ENCODE data around the gene MYH10. TPM values are rescaled to one million over a fixed set of nuclear protein-coding genes. Genes with fewer than 3 reads are reported as not detected.

Gene MYH10
- polyA plus RNA-seq, 1 donor from 2014 or later = 61.1 TPM

DNA sequence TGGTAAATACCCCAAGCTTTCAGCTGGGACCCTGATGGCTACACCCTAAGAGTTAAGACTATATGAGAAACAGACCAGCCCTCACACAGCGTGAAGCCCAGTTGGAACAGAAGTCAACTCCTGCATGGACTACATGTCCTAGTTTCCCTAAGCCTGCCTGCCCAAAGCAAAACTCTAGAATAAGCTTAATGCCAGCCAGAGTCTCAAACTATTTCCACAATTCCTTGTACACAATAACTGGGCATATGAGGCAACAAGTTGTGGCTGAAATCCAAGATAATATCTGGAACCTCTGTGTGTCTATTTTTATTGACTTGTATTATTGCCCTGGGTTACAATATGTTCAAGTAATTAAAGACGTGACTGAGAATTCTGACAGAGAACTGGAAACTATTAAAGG lies 19.4 kb downstream of the MYH10 start:
- Histone ChIP-seq H3K27ac (ENCODE audit: low read length) (no peak overlapping the region), H3K9ac (ENCODE audit: low read length) (no peak overlapping the region)

DNA sequence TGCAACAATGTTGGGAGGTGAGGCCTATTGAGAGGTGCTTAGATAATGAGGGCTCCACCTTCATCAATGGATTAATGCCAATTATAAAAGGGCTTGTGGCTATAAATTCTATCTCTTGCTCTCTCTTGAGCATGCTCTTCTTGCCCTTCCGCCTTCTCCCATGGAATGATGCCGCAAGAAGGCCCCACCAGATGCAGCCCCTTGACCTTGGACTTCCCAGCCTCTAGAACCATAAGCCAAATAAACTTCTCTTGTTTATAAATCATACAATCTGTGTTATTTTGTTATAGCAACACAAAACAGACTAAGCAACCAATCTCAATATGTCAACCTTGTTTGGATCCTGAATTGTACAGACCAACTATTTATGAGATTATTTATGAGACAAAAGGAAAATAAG lies 20.0 kb downstream of the MYH10 start:
- Histone ChIP-seq H3K4me3 (ENCODE audit: low read length) (no peak overlapping the region), H3K27me3 (ENCODE audit: insufficient read depth, low read depth, low read length) (no peaks in the 10 kb centered on the region), H3K4me2 (ENCODE audit: low read length) (no peak overlapping the region), H3K9ac (ENCODE audit: low read length) (no peak overlapping the region), H3K9me3 (ENCODE audit: low read length) (no peaks in the 10 kb centered on the region), H3K36me3 (ENCODE audit: insufficient read depth, low read length) (no peaks in the 10 kb centered on the region), H3K27ac (ENCODE audit: low read length) (no peak overlapping the region), H4K20me1 (ENCODE audit: insufficient read depth) (no peaks in the 10 kb centered on the region), H3K9me2 (ENCODE audit: insufficient read depth, low read length) (no peaks in the 10 kb centered on the region), H3F3A (ENCODE audit: insufficient read depth, low read length, poor library complexity, severe bottlenecking) (no peaks in the 10 kb centered on the region), H2AFZ (ENCODE audit: low read depth, low read length) (no peak overlapping the region), H3K79me2 (replicated peaks; ENCODE audit: insufficient read depth, low read length) (peaks cover 98% of the 10 kb centered on the region)
- TF ChIP-seq, protein P1, sequence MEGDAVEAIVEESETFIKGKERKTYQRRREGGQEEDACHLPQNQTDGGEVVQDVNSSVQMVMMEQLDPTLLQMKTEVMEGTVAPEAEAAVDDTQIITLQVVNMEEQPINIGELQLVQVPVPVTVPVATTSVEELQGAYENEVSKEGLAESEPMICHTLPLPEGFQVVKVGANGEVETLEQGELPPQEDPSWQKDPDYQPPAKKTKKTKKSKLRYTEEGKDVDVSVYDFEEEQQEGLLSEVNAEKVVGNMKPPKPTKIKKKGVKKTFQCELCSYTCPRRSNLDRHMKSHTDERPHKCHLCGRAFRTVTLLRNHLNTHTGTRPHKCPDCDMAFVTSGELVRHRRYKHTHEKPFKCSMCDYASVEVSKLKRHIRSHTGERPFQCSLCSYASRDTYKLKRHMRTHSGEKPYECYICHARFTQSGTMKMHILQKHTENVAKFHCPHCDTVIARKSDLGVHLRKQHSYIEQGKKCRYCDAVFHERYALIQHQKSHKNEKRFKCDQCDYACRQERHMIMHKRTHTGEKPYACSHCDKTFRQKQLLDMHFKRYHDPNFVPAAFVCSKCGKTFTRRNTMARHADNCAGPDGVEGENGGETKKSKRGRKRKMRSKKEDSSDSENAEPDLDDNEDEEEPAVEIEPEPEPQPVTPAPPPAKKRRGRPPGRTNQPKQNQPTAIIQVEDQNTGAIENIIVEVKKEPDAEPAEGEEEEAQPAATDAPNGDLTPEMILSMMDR (IDR thresholded peaks at IDR 0.05; ENCODE audit: poor library complexity, severe bottlenecking) = no peak
- no peak for TF ChIP-seq RAD21 (conservative IDR thresholded peaks at IDR 0.05)
- no peak for TF ChIP-seq MXI1 (conservative IDR thresholded peaks at IDR 0.05; ENCODE audit: poor library complexity, severe bottlenecking)
- no peak for TF ChIP-seq EZH2 (IDR thresholded peaks at IDR 0.05; ENCODE audit: borderline replicate concordance, insufficient read depth, low read length, poor library complexity, severe bottlenecking)
- no peak for TF ChIP-seq SMC3 (conservative IDR thresholded peaks at IDR 0.05; ENCODE audit: poor library complexity)
- TF ChIP-seq, protein P2, sequence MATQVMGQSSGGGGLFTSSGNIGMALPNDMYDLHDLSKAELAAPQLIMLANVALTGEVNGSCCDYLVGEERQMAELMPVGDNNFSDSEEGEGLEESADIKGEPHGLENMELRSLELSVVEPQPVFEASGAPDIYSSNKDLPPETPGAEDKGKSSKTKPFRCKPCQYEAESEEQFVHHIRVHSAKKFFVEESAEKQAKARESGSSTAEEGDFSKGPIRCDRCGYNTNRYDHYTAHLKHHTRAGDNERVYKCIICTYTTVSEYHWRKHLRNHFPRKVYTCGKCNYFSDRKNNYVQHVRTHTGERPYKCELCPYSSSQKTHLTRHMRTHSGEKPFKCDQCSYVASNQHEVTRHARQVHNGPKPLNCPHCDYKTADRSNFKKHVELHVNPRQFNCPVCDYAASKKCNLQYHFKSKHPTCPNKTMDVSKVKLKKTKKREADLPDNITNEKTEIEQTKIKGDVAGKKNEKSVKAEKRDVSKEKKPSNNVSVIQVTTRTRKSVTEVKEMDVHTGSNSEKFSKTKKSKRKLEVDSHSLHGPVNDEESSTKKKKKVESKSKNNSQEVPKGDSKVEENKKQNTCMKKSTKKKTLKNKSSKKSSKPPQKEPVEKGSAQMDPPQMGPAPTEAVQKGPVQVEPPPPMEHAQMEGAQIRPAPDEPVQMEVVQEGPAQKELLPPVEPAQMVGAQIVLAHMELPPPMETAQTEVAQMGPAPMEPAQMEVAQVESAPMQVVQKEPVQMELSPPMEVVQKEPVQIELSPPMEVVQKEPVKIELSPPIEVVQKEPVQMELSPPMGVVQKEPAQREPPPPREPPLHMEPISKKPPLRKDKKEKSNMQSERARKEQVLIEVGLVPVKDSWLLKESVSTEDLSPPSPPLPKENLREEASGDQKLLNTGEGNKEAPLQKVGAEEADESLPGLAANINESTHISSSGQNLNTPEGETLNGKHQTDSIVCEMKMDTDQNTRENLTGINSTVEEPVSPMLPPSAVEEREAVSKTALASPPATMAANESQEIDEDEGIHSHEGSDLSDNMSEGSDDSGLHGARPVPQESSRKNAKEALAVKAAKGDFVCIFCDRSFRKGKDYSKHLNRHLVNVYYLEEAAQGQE (IDR thresholded peaks at IDR 0.05; ENCODE audit: borderline replicate concordance) = no peak
- no peak for TF ChIP-seq TAF1 (IDR thresholded peaks at IDR 0.05; ENCODE audit: low read depth)
- no peak for TF ChIP-seq POLR2AphosphoS5 (IDR thresholded peaks at IDR 0.05)
- TF ChIP-seq EP300 (conservative IDR thresholded peaks at IDR 0.05; ENCODE audit: poor library complexity, severe bottlenecking) = no peak

More for the DNA sequence above, 19.4 kb downstream of the MYH10 start:
- Histone ChIP-seq H4K20me1 (ENCODE audit: insufficient read depth) (no peaks in the 10 kb centered on the region), H3K4me3 (ENCODE audit: low read length) (no peak overlapping the region), H3F3A (ENCODE audit: insufficient read depth, low read length, poor library complexity, severe bottlenecking) (no peaks in the 10 kb centered on the region), H3K79me2 (replicated peaks; ENCODE audit: insufficient read depth, low read length) (peaks cover 98% of the 10 kb centered on the region), H3K27me3 (ENCODE audit: insufficient read depth, low read depth, low read length) (no peaks in the 10 kb centered on the region), H3K9me2 (ENCODE audit: insufficient read depth, low read length) (no peaks in the 10 kb centered on the region), H3K36me3 (ENCODE audit: insufficient read depth, low read length) (peaks cover 4% of the 10 kb centered on the region), H2AFZ (ENCODE audit: low read depth, low read length) (no peak overlapping the region), H3K4me2 (ENCODE audit: low read length) (no peak overlapping the region), H3K9me3 (ENCODE audit: low read length) (no peaks in the 10 kb centered on the region)
- TF ChIP-seq MXI1 (conservative IDR thresholded peaks at IDR 0.05; ENCODE audit: poor library complexity, severe bottlenecking) (no peak), RAD21 (conservative IDR thresholded peaks at IDR 0.05) (no peak), EZH2 (IDR thresholded peaks at IDR 0.05; ENCODE audit: borderline replicate concordance, insufficient read depth, low read length, poor library complexity, severe bottlenecking) (no peak), EP300 (conservative IDR thresholded peaks at IDR 0.05; ENCODE audit: poor library complexity, severe bottlenecking) (no peak), SMC3 (conservative IDR thresholded peaks at IDR 0.05; ENCODE audit: poor library complexity) (no peak), TAF1 (IDR thresholded peaks at IDR 0.05; ENCODE audit: low read depth) (no peak), POLR2AphosphoS5 (IDR thresholded peaks at IDR 0.05) (no peak)
- TF ChIP-seq, protein P2 (IDR thresholded peaks at IDR 0.05; ENCODE audit: borderline replicate concordance) = no peak
- TF ChIP-seq, protein P1 (IDR thresholded peaks at IDR 0.05; ENCODE audit: poor library complexity, severe bottlenecking) = no peak

Data from neural cell (in vitro differentiated cells).